Lower leg skin (tissue), 4 donors: ENCODE measurements around the gene SCUBE3. TPM values are rescaled to one million over a fixed set of nuclear protein-coding genes. Genes with fewer than 3 reads are reported as not detected.

Experiments used
- DNase-seq, 2 donors: peaks; one replicate each; pipeline ENCODE4 v3.0.0-alpha.2; 2019; ENCODE audit warnings: low spot score in 2 of 2
- H3K4me3 ChIP-seq: fragments of 200-600 bp; sonication (generic); 2 replicates; pipeline ENCODE4 v1.5.1; 2017; ENCODE audit warnings: mild to moderate bottlenecking, low read depth; ENCODE audit not compliant: poor library complexity, severe bottlenecking
- POLR2A ChIP-seq, 2 donors: fragments of 450-650 bp; IDR thresholded peaks; one replicate each; pipeline ENCODE4 v1.6.1; 2016 to 2017; ENCODE audit warnings: antibody characterized with exemption in 2 of 2, mild to moderate bottlenecking in 1 of 2, moderate library complexity in 1 of 2
- whole genome bisulfite sequencing, 2 donors: methylation state at CpG; one replicate each; pipeline ENCODE4 v1.1.5; 2018; 5-methylcytosine and 5-hydroxymethylcytosine counted together
- intact Hi-C: fragments of 100-400 bp; cut with DNase I; formaldehyde crosslinking; loops from one replicate; pipeline ENCODE4 v1.15.0; 2023; ENCODE audit warnings: low total_unique reads
- total RNA-seq, 4 donors: library from RNA; depleted of rRNA; stranded (reverse); fragments of >200 nt; gene quantifications; one replicate each; pipeline ENCODE4 v1.1.0, GENCODE V29; 2016
- TF ChIP-seq, protein P1 (sequence below), 3 donors: fragments of 450-650 bp; IDR thresholded peaks; one replicate each; pipeline ENCODE4 v1.5.1; 2016; ENCODE audit warnings: antibody characterized with exemption in 3 of 3, mild to moderate bottlenecking in 3 of 3, moderate library complexity in 2 of 3

The SCUBE3 gene
- total RNA-seq, 4 donors from 2014 or later = 0.13 to 0.91 (median 0.39) TPM; not detected in 1

DNA sequence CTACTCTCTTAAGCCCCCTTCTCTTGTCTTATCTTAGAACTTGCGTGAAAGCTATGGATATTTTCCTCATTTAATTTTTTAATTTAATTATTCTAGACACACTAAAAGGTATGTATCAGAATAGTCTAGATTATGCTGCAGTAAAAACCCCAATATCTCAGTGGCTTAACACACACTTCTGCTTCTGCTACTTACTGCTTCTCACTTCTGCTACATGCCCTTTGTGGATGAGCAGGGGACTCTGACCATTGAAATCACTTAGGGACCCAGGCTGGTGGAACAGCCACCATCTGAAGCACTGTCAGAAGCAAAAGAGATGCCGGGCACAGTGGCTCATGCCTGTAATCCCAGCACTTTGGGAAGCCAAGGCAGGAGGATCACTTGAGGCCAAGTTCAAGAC, 27.2 kb upstream of the SCUBE3 start:
- H3K4me3 ChIP-seq = no peak overlapping the region
- no peak for DNase-seq
- TF ChIP-seq POLR2A (IDR thresholded peaks at IDR 0.05) = no peak
- TF ChIP-seq, protein P1, sequence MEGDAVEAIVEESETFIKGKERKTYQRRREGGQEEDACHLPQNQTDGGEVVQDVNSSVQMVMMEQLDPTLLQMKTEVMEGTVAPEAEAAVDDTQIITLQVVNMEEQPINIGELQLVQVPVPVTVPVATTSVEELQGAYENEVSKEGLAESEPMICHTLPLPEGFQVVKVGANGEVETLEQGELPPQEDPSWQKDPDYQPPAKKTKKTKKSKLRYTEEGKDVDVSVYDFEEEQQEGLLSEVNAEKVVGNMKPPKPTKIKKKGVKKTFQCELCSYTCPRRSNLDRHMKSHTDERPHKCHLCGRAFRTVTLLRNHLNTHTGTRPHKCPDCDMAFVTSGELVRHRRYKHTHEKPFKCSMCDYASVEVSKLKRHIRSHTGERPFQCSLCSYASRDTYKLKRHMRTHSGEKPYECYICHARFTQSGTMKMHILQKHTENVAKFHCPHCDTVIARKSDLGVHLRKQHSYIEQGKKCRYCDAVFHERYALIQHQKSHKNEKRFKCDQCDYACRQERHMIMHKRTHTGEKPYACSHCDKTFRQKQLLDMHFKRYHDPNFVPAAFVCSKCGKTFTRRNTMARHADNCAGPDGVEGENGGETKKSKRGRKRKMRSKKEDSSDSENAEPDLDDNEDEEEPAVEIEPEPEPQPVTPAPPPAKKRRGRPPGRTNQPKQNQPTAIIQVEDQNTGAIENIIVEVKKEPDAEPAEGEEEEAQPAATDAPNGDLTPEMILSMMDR (IDR thresholded peaks at IDR 0.05) = no peak
- WGBS, 2 donors = 87 to 97% methylated on average over 2 of the region's 2 CpGs
- intact Hi-C loops = no loop called here

DNA sequence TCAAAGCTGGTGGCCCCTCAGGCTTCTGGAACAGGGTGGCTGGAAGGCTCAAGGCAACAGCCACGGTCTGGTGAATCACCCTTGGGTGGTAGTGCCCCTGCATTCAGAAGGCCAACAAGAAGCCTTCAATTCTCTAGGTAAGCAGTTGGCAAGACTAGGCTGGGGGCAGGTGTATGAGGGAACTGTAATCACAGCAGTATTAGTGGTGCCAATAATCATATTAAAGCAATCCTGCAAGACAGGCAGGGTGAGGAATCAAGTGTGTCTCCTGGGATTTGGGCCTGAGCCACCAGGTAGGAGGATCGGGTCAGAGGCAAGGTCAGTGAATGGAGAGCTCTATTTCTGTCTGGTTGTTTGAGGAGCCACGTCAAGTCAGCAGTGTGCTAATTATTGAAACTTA, 24.9 kb upstream of the SCUBE3 start:
- intact Hi-C loops = no loop called here
- WGBS, 2 donors = 53 to 55% methylated on average over 3 of the region's 3 CpGs
- no peak for DNase-seq
- no peak for TF ChIP-seq POLR2A (IDR thresholded peaks at IDR 0.05)
- TF ChIP-seq, protein P1 (IDR thresholded peaks at IDR 0.05) = no peak
- H3K4me3 ChIP-seq = no peak overlapping the region

- no peak for TF ChIP-seq POLR2A (IDR thresholded peaks at IDR 0.05)
- TF ChIP-seq, protein P1 (IDR thresholded peaks at IDR 0.05) = no peak
- DNase-seq = no peak
- intact Hi-C loops = no loop called here
- H3K4me3 ChIP-seq = no peak overlapping the region
These were observed 23.4 kb upstream of the SCUBE3 start for GRCh38 chr6:35190306-35190705.

DNA sequence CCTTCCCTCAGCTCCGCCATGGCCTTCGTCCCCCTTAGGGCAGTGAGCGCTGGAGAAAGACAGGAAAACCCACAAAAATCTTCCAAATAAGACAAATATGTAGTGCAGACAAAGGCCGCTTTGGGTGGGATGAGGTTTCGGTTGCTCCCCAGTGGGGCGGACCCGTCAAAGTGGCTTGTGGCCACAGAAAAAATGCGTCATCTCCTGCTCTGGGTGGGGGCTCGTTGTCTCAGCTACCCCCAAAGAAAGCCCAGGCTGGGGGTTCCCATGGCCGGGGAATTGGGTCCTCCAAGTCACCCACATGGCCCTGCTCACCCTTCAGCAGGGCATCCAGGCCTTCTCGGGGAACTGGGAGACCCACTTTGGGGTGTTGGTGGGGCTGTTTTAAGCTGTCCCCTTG, 21.9 kb upstream of the SCUBE3 start:
- TF ChIP-seq, protein P1 (IDR thresholded peaks at IDR 0.05) = no peak
- TF ChIP-seq POLR2A (IDR thresholded peaks at IDR 0.05) = no peak
- H3K4me3 ChIP-seq = no peak overlapping the region
- WGBS, 2 donors = 89 to 93% methylated on average over 11 of the region's 11 CpGs
- intact Hi-C loops = no loop called here
- DNase-seq = no peak

DNA sequence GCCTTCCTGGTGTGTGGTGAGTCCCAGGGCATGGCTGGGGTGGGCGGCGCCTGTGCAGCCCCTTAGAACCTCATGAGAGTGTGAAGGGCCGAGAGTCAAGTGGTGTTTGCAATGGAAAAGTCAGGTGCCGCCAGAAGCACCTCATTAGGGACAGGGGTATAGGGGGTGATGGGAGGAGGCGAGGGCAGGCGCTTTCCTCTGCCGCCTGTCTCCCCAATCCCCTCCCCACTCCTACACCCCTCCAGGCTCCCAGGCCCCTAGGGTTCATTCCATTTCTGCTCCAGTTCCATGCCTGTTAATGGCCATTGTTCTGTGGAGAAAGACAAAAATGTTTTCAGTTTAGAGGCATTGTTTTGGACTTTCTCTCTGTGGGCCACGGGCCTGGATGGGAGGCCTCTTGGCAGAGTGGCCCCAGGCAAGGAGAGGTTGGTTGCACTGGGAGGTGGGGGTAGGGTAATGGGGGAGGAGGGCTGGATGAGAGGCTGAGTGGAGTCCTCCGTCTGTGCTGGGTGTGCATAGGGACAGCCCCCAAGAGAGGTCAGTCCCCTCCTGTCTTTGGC, 21.4 kb upstream of the SCUBE3 start:
- intact Hi-C loops = no loop called here
- H3K4me3 ChIP-seq = no peak overlapping the region
- TF ChIP-seq POLR2A (IDR thresholded peaks at IDR 0.05) = no peak
- TF ChIP-seq, protein P1 (IDR thresholded peaks at IDR 0.05) = no peak
- DNase-seq = no peak
- WGBS, 2 donors = 86 to 88% methylated on average over 9 of the region's 9 CpGs

DNA sequence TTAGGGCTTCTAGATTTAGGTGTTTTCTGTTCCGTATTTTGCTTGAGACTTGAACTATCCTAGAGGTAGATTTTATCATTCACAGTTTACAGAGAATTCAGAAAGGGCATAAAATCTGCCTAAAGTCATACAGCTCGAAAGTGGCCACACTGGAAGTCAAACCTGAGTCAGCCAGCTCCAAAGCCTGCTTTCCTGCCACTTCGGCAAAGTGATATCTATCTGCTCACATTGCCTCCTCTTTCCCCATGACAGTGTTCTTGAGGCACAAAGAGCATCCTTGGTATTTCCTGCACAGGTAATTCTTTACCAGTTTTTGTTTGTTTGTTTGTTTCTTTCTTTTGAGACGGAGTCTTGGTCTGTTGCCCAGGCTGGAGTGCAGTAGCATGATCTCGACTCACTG, 19.4 kb upstream of the SCUBE3 start:
- no peak for TF ChIP-seq POLR2A (IDR thresholded peaks at IDR 0.05)
- TF ChIP-seq, protein P1 (IDR thresholded peaks at IDR 0.05) = no peak
- no peak for DNase-seq
- WGBS, 2 donors = 86 to 87% methylated on average over 5 of the region's 5 CpGs
- intact Hi-C loops = no loop called here
- H3K4me3 ChIP-seq = no peak overlapping the region
